HG03095 (cell line): ENCODE results near the gene LRRK2.
"Not testable (repeated sequence)": the region's sequence is repeated elsewhere in the genome, so short reads cannot be mapped to it uniquely, and the experiment has no call there.

Experiments
- ATAC-seq: cut with Tn5 transposase; IDR thresholded peaks from one replicate; pipeline ENCODE4 v1.9.1; 2021; ENCODE audit warnings: moderate library complexity; ENCODE audit not compliant: unreplicated experiment

Gene LRRK2

GRCh38 chr12:40211186-40211585 lies 13.6 kb upstream of the LRRK2 start:
- not testable (repeated sequence) for ATAC-seq

- no peak for ATAC-seq
These were observed 12.2 kb upstream of the LRRK2 start for GRCh38 chr12:40212566-40212965.

- no peak for ATAC-seq
These were observed 8.8 kb upstream of the LRRK2 start for GRCh38 chr12:40215982-40216381.

GRCh38 chr12:40216516-40217288 lies 8.1 kb upstream of the LRRK2 start:
- no peak for ATAC-seq

GRCh38 chr12:40219760-40220159 lies 5.0 kb upstream of the LRRK2 start:
- no peak for ATAC-seq

GRCh38 chr12:40222247-40222646 lies 2.5 kb upstream of the LRRK2 start:
- no peak for ATAC-seq

GRCh38 chr12:40223646-40224045 lies 1.2 kb upstream of the LRRK2 start:
- ATAC-seq: no peak

GRCh38 chr12:40225337-40225983 lies 663 bp downstream of the LRRK2 start:
- ATAC-seq: no peak

GRCh38 chr12:40225984-40226602 lies 1.3 kb downstream of the LRRK2 start:
- ATAC-seq: peak; percentile 71

GRCh38 chr12:40226705-40227104 lies 1.9 kb downstream of the LRRK2 start:
- no peak for ATAC-seq

- ATAC-seq: no peak
These were observed 2.6 kb downstream of the LRRK2 start for GRCh38 chr12:40227447-40227846.

GRCh38 chr12:40228727-40229126 lies 3.9 kb downstream of the LRRK2 start:
- no peak for ATAC-seq

- ATAC-seq: no peak
These were observed 5.2 kb downstream of the LRRK2 start for GRCh38 chr12:40229690-40230651.

GRCh38 chr12:40232602-40233001 lies 7.8 kb downstream of the LRRK2 start:
- no peak for ATAC-seq

GRCh38 chr12:40233741-40234367 lies 9.1 kb downstream of the LRRK2 start:
- no peak for ATAC-seq

- ATAC-seq: no peak
These were observed 11.6 kb downstream of the LRRK2 start for GRCh38 chr12:40236357-40236850.

GRCh38 chr12:40238266-40238902 lies 13.6 kb downstream of the LRRK2 start:
- no peak for ATAC-seq

- ATAC-seq: no peak
These were observed 14.2 kb downstream of the LRRK2 start for GRCh38 chr12:40238979-40239378.

GRCh38 chr12:40240779-40241178 lies 16.0 kb downstream of the LRRK2 start:
- no peak for ATAC-seq

- no peak for ATAC-seq
These were observed 16.9 kb downstream of the LRRK2 start for GRCh38 chr12:40241741-40242140.
